ENCODE measurements around the gene MYOT. TPM values are rescaled to one million over a fixed set of nuclear protein-coding genes. Genes with fewer than 3 reads are reported as not detected.

MYOT gene
- total and polyA plus RNA-seq, 7 donors, result 3.2 to 40.0 (median 20.7) TPM

DNA sequence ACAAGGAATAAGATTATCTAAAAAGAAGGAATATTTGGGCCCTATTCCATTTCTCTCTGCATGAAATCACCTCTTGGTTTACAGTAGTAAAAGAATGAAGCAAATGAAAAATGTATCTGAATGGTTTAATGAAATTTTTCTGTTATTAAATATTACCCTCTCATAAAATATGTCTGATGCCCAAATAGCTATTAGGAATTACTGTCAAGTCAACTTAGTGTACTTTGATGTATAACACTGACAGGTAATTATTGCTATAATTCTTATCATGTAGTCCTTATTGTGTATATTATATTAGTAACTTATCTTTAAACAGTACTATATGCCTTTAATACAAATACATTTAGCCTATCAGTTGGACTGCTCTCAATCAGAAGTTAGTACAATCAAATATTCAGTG, 8.4 kb downstream of the MYOT start:
- Histone ChIP-seq H3K4me1 (no peaks in the 10 kb centered on the region), H3K9me3 (no peaks in the 10 kb centered on the region), H3K27me3 (no peaks in the 10 kb centered on the region), H3K4me3 (no peak overlapping the region), H3K36me3 (no peaks in the 10 kb centered on the region), H3K27ac (no peak overlapping the region)
- DNase-seq, result no peak
- TF ChIP-seq EP300 (IDR thresholded peaks at IDR 0.05) (no peak), POLR2AphosphoS5 (IDR thresholded peaks at IDR 0.05) (no peak), POLR2A (IDR thresholded peaks at IDR 0.05) (no peak), CTCF (IDR thresholded peaks at IDR 0.05) (no peak)
- intact Hi-C loops (cut with DNase I), result no loop called here

- WGBS, 2 donors, result 81 to 91% methylated on average over 1 of the region's 1 CpG
- no peaks in the 10 kb centered on the region for H3K9me3 ChIP-seq
- peak overlapping the region in 2 of 4 donors; percentile 7 to 11 for H3K4me3 ChIP-seq
- H3K27ac ChIP-seq, result peak overlapping the region in 3 of 4 donors; percentile 36 to 53 (median 39)
- DNase-seq, result no peak
- no peaks in the 10 kb centered on the region for H3K27me3 ChIP-seq
- no peaks in the 10 kb centered on the region for H3K4me1 ChIP-seq
- H3K36me3 ChIP-seq, result no peaks in the 10 kb centered on the region
- TF ChIP-seq CTCF (IDR thresholded peaks at IDR 0.05) (no peak), POLR2A (IDR thresholded peaks at IDR 0.05) (no peak), EP300 (IDR thresholded peaks at IDR 0.05) (peak in 1 of 4 donors; percentile 12), POLR2AphosphoS5 (IDR thresholded peaks at IDR 0.05) (peak in 3 of 4 donors; percentile 36 to 57 (median 52))
- intact Hi-C loops (cut with DNase I), result no loop called here
Observed at GRCh38 chr5:137880313-137880712, 12.7 kb downstream of the MYOT start.

GRCh38 chr5:137887831-137888230, 20.2 kb downstream of the MYOT start:
- no peaks in the 10 kb centered on the region for H3K36me3 ChIP-seq
- H3K4me3 ChIP-seq, result no peak overlapping the region
- no peaks in the 10 kb centered on the region for H3K9me3 ChIP-seq
- no peak for DNase-seq
- WGBS, 2 donors, result 82 to 89% methylated on average over 2 of the region's 2 CpGs
- H3K27me3 ChIP-seq, result no peaks in the 10 kb centered on the region
- intact Hi-C loops (cut with DNase I), result no loop called here
- peaks cover 0 to 10% (median 8%) of the 10 kb centered on the region in 4 donors for H3K4me1 ChIP-seq
- no peak for TF ChIP-seq POLR2AphosphoS5 (IDR thresholded peaks at IDR 0.05)
- TF ChIP-seq POLR2A (IDR thresholded peaks at IDR 0.05), result no peak
- TF ChIP-seq CTCF (IDR thresholded peaks at IDR 0.05), result no peak
- no peak for TF ChIP-seq EP300 (IDR thresholded peaks at IDR 0.05)
- peak overlapping the region in 1 of 4 donors; percentile 77 for H3K27ac ChIP-seq

- DNase-seq, result no peak
- WGBS, 2 donors, result 51 to 74% methylated on average over 7 of the region's 7 CpGs
- no peaks in the 10 kb centered on the region for H3K9me3 ChIP-seq
- intact Hi-C loops (cut with DNase I), result no loop called here
- no peaks in the 10 kb centered on the region for H3K36me3 ChIP-seq
- peaks cover 0 to 10% (median 8%) of the 10 kb centered on the region in 4 donors for H3K4me1 ChIP-seq
- TF ChIP-seq POLR2AphosphoS5 (IDR thresholded peaks at IDR 0.05), result no peak
- TF ChIP-seq POLR2A (IDR thresholded peaks at IDR 0.05), result no peak
- TF ChIP-seq CTCF (IDR thresholded peaks at IDR 0.05), result no peak
- H3K27me3 ChIP-seq, result no peaks in the 10 kb centered on the region
- H3K27ac ChIP-seq, result peak overlapping the region; percentile 68 to 79 (median 77)
- H3K4me3 ChIP-seq, result peak overlapping the region in 3 of 4 donors; percentile 37 to 51 (median 48)
Observed at GRCh38 chr5:137888466-137888862, 20.8 kb downstream of the MYOT start.
